Left ventricle myocardium inferior (tissue), 1 donor: ENCODE results near the gene TPCN2. TPM values are rescaled to one million over a fixed set of nuclear protein-coding genes. Genes with fewer than 3 reads are reported as not detected.

Experiments used
- DNase-seq: peaks from one replicate; pipeline ENCODE4 v3.0.0-alpha.2; 2020
- H3K27ac ChIP-seq: fragments of 200-600 bp; replicated peaks from 2 replicates; pipeline ENCODE4 v1.8.0; 2021
- H3K27me3 ChIP-seq: fragments of 200-600 bp; 2 replicates; pipeline ENCODE4 v1.8.0; 2021; ENCODE audit warnings: low read depth
- H3K36me3 ChIP-seq: fragments of 200-600 bp; 2 replicates; pipeline ENCODE4 v1.8.0; 2021
- H3K4me1 ChIP-seq: fragments of 200-600 bp; 2 replicates; pipeline ENCODE4 v1.8.0; 2021
- H3K4me3 ChIP-seq: fragments of 200-600 bp; 2 replicates; pipeline ENCODE4 v1.8.0; 2021; ENCODE audit warnings: mild to moderate bottlenecking, moderate library complexity
- H3K9me3 ChIP-seq: fragments of 200-600 bp; replicated peaks from 2 replicates; pipeline ENCODE4 v1.8.0; 2021
- intact Hi-C: fragments of 100-400 bp; cut with micrococcal nuclease; formaldehyde crosslinking; loops from one replicate; pipeline ENCODE4 v1.11.0; 2022
- total RNA-seq: library from RNA; stranded (reverse); fragmentation: NEBNext Ultra II Directional; extraction: Animal tissue kit (Norgen Biotek cat#: 25700); gene quantifications from one replicate; pipeline ENCODE4 v1.2.1, GENCODE V29; 2021
- TF ChIP-seq, protein P1 (sequence below): fragments of 200-600 bp; IDR thresholded peaks from 2 replicates; pipeline ENCODE4 v1.8.0; 2021; ENCODE audit warnings: antibody characterized with exemption, mild to moderate bottlenecking, borderline replicate concordance
- donor health status: DM: no; HTN: yes; CAD: no; lungs with severe emphysema.

The TPCN2 gene
- total RNA-seq, 1 donor from 2014 or later, result 9.2 TPM

DNA sequence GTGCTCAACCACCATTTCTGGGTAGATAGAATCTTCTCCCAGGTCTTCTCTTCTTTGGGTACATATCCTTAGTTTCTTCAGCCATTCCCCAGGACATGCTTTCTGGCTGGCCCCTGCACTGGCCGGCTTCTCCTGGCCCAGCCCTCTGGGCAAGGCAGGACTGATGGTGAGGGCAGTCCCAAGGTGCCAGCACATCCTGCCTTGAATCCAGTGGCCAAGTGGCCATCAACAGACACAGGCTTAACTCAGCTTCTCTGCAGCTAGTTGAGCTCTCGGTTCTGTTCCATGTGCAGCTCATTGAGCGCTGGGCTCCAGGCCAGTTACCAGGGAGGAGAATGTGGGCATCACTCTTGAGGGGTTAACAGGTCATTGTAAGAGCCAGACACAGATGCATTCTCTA is 124.6 kb downstream of the TPCN2 start:
- Histone ChIP-seq H3K36me3 (no peaks in the 10 kb centered on the region), H3K9me3 (peaks cover 17% of the 10 kb centered on the region), H3K27me3 (no peaks in the 10 kb centered on the region), H3K27ac (no peak overlapping the region), H3K4me1 (no peaks in the 10 kb centered on the region), H3K4me3 (no peak overlapping the region)
- intact Hi-C loops, result no loop called here
- TF ChIP-seq, protein P1, sequence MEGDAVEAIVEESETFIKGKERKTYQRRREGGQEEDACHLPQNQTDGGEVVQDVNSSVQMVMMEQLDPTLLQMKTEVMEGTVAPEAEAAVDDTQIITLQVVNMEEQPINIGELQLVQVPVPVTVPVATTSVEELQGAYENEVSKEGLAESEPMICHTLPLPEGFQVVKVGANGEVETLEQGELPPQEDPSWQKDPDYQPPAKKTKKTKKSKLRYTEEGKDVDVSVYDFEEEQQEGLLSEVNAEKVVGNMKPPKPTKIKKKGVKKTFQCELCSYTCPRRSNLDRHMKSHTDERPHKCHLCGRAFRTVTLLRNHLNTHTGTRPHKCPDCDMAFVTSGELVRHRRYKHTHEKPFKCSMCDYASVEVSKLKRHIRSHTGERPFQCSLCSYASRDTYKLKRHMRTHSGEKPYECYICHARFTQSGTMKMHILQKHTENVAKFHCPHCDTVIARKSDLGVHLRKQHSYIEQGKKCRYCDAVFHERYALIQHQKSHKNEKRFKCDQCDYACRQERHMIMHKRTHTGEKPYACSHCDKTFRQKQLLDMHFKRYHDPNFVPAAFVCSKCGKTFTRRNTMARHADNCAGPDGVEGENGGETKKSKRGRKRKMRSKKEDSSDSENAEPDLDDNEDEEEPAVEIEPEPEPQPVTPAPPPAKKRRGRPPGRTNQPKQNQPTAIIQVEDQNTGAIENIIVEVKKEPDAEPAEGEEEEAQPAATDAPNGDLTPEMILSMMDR, result no peak
- no peak for DNase-seq

DNA sequence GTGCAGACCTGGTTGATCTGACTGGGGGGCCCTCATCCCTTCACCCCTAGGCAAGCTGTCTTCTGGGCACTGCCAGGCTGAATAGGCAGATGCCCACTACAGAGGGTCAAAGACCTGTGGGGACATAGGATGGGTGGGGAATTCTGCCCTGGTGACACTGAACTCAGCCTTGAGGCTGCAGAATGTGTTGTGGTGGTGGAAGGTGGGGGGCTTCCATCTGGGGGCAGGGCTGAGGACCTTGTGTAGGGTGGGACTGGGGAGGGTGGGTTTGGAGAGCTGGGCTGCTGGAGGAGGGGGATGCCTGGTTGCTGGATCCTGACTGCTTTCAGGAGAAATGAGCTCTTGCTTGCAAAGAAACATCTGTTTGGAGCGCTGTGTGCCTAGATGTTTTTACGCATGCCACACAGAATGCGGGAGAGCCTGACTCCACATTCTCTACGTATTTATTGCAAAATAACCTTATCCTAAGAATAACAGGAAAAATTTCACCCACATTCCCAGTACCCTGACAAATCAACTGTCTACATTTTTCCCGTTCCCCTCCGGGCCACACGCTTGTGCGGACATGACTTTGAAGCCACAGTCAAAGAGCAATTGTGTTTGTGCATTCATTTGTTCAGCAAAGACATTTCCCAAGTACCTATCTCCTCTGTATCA is 125.3 kb downstream of the TPCN2 start:
- peaks cover 17% of the 10 kb centered on the region for H3K9me3 ChIP-seq
- intact Hi-C loops, result no loop called here
- no peaks in the 10 kb centered on the region for H3K4me1 ChIP-seq
- no peak for DNase-seq
- no peaks in the 10 kb centered on the region for H3K27me3 ChIP-seq
- no peak overlapping the region for H3K27ac ChIP-seq
- no peak overlapping the region for H3K4me3 ChIP-seq
- H3K36me3 ChIP-seq, result no peaks in the 10 kb centered on the region
- TF ChIP-seq, protein P1, result no peak

DNA sequence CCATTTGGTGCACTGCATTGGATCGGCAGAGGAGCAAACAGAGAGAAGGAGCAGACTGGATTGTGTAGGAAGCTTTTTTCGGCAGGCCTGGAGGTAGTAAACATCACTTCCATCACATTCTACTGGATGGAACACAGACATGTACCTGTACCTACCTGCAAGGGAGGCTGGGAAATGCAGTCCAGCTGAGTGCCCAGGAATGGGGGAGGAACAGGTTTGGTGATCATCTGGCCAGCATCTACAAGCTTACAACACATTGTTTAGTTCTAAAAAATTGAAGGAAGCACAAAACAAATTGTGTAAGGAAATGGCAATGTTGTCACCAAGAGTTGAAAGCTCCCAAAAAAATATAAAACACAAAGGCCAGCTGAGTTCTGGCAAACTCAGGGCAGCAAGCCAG is 126.1 kb downstream of the TPCN2 start:
- peaks cover 17% of the 10 kb centered on the region for H3K9me3 ChIP-seq
- DNase-seq, result no peak
- no peaks in the 10 kb centered on the region for H3K27me3 ChIP-seq
- H3K4me3 ChIP-seq, result no peak overlapping the region
- H3K36me3 ChIP-seq, result no peaks in the 10 kb centered on the region
- TF ChIP-seq, protein P1, result no peak
- H3K4me1 ChIP-seq, result no peaks in the 10 kb centered on the region
- no peak overlapping the region for H3K27ac ChIP-seq
- intact Hi-C loops, result no loop called here

DNA sequence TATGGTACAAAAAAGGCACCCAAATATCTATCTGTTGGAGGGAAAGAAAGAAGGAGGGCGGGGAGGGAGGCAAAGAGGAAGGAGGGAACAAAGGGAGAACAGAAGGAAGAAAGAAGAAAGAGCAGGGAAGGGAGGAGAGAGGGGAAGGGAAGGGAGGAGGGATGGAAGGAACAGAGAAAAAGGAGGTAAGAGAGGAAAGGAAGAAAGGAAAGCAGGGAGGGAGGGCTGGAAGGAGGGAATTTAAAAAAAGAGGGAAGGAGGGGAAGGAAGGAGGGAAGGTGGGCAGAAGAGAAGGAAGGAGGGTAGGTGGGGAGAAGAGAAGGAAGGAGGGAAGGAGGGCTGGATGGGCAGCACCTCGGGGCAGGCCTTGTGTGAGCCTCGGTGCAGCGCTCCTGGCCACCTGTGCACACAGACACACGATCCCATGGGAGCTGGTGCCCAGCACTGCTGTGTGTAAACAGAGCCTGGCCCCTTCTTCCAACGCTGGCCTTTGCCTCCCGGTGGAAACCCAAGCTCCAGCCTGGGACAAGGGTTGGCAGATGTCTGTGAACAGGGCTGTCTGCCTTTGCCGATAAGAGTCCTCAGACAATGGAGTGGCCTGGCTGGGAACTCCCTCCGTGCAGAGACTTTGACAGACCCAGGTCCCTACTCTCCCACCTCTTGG is 130.2 kb downstream of the TPCN2 start:
- Histone ChIP-seq H3K27ac (no peak overlapping the region), H3K4me3 (no peak overlapping the region), H3K9me3 (peaks cover 22% of the 10 kb centered on the region), H3K4me1 (no peaks in the 10 kb centered on the region), H3K36me3 (no peaks in the 10 kb centered on the region), H3K27me3 (no peaks in the 10 kb centered on the region)
- intact Hi-C loops, result no loop called here
- TF ChIP-seq, protein P1, result no peak
- no peak for DNase-seq

DNA sequence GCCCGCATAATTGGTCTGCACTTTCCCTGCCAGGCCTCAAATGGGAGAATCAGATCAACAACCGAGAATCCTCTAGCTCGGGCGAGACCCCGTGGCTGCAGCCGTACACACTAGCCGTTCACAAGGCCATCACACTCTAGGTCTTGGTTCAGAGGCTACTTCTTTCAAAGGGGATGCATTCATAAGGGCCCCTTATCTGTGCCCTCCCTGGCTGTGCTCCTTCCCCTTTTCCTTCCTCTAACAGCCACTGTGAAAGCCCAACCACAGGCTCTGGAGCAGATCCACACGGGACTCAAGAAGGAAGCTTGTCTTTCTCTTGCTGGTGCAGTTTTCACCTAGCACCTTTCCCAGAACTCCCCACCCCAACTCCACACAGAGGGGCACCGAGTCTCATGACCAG is 131.5 kb downstream of the TPCN2 start:
- no peak overlapping the region for H3K27ac ChIP-seq
- TF ChIP-seq, protein P1, result no peak
- peaks cover 16% of the 10 kb centered on the region for H3K9me3 ChIP-seq
- H3K36me3 ChIP-seq, result no peaks in the 10 kb centered on the region
- H3K4me1 ChIP-seq, result no peaks in the 10 kb centered on the region
- DNase-seq, result no peak
- H3K4me3 ChIP-seq, result no peak overlapping the region
- intact Hi-C loops, result no loop called here
- no peaks in the 10 kb centered on the region for H3K27me3 ChIP-seq
